Suprapubic skin (tissue), 3 donors: ENCODE results near the gene METTL14.

Source experiments
- CTCF ChIP-seq, 2 donors: fragments of 200-600 bp in 1 of 2; fragments of 450-650 bp in 1 of 2; sonication (generic) in 1 of 2; IDR thresholded peaks; one replicate each; pipeline ENCODE4 v1.5.1; 2016 to 2019; ENCODE audit warnings: antibody characterized with exemption in 2 of 2, mild to moderate bottlenecking in 1 of 2, moderate library complexity in 1 of 2
- EP300 ChIP-seq: sonication (generic); formaldehyde crosslinking; IDR thresholded peaks from one replicate; pipeline ENCODE4 v1.6.1; 2017; ENCODE audit warnings: antibody characterized with exemption
- POLR2A ChIP-seq, 2 donors: fragments of 450-650 bp; IDR thresholded peaks; one replicate each; pipeline ENCODE4 v1.6.1; 2017; ENCODE audit warnings: antibody characterized with exemption in 2 of 2, mild to moderate bottlenecking in 2 of 2, moderate library complexity in 2 of 2

GRCh38 chr4:118758293-118758692, 73.1 kb downstream of the METTL14 start:
- no peak for TF ChIP-seq CTCF (IDR thresholded peaks at IDR 0.05)
- no peak for TF ChIP-seq EP300
- no peak for TF ChIP-seq POLR2A (IDR thresholded peaks at IDR 0.05)
